Amniotic epithelial cell (primary cell): ENCODE results near the gene ZNF407.
A peak's percentile ranks its signal among the peaks of the same experiment; 100 is the strongest.

ENCODE experiments used
- DNase-seq: peaks from one replicate; pipeline ENCODE4 v3.0.0-alpha.2; 2010; ENCODE audit warnings: low read depth

The ZNF407 gene

DNA sequence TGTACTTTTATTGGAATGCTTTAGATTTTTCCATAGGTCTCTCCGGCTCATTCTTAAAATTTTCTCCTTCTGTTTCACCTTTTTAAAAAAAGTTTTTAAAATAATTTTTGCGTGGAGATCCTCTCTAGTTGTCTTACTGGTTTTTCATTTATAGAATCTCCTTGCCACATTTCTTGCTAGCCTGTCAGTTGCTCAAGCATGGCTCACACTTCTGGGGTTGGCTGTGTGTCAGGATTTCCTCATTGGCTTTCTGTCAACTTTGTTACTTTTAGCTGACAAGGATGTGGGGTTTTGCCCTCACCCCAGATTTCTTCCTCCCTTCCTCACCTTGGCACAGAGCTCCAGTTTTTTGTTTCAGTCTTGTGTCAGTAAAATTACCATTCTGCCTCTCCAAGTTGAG lies 124.6 kb downstream of the ZNF407 start:
- peak; percentile 72 for DNase-seq

DNA sequence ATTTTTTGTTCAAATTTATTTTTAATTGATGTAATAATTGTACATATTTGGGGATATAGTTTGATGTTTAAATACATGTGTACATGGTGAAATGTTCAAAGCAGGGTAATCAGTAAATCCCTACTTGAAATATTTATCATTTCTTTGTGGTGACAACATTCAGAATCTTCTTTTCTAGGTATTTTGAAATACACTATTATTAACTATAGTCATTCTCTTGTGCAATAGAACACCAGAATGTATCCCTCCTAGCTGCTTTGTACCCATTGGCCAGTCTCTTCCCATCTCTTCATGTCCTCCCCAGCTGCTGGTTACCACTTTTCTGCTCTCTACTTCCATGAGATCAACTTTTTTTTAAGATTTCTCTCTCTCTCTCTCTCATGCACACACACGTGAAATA lies 126.5 kb downstream of the ZNF407 start:
- peak; percentile 85 for DNase-seq

DNA sequence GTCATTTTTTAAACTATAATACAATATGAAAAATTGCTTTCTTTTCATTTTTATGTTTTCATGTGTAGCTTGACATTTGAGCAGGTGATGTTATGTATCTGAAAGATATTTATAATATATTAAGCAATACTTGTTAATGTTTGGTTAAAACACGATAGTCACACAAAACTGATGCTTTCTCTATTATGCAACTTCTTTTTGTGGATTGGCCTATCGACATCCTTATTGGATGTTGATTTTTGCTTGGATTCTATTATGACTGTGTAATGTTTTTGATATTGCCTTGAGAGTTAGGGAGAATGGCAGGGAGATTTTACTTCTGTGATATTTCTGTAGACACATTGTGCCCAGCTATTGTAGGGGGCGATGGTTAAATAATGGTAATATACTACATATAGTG lies 128.0 kb downstream of the ZNF407 start:
- DNase-seq: no peak

DNA sequence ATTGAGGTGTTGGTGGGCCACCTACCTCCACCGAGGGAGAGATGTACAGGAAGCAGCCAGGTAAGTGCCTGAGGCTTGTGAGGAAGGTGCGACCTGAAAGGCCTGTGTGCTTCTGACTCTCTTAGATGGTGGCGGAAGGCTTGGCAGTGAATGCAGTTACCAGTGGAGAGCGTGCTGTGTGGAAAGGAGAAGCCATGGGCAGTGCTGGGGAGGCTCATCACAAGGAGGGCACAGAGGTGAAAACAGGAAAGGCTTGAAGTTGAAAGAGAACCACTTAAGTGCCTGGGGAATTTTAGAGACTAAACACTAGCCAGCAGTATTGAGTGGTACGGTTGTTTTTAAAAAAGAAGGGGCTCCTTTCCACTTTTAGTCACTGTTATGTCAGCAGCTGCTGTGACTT lies 130.9 kb downstream of the ZNF407 start:
- no peak for DNase-seq

DNA sequence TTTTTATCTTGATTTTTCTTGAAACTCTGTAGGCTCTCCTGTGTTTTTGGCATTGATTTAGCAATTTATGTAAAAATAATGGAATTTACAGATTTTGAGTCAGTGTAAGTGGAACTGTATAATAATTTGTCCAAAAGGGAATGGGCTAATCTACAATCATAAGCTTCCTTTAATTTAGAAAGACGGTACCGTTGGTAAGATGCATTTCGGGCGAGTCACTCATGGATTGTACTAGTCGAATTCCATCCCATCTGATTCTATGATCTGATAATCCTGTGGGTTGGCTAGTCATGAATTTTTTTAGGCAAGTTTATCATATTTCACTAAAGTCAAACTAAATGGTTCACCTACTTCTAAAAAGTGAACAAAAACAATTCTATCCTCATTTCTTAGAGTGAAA lies 133.4 kb downstream of the ZNF407 start:
- DNase-seq: peak; percentile 68

DNA sequence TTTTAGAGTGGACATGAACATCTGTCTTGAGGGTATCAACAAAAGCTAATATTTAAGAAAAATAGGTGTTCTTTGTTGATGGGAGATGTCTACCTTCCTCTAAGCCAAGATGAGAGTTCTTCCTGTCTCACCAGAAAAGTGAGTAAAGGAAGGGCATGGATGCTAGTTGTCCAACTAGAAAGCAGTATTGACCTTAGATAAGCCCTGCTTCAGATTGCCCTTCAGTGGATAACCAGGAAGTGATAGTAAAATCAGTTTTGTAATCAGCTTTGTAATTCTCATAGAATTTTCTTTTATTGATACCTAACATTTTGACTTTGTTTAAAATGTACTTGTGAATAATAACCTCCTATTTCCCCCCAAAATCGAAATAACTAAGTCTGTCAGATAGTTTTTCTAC lies 134.7 kb downstream of the ZNF407 start:
- no peak for DNase-seq

DNA sequence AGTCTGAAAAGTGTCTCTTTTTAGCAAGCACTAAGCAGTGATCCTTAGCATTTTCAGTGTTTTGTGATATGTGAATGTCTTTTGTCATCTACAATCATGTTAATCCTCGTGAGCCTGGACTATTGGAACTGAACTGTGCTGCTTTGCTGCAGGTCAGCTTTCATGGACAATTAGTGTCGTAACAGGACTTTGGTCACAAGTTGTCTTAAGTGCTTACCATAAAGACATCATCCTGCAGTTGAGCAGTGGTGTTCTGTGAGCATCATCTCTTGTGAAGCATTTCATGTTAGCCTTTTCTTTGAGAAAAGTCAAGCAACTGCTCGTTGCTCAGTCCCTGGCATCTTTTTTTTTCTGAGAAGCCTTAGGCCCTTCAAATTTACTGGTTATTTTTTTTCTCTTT lies 135.9 kb downstream of the ZNF407 start:
- DNase-seq: no peak

DNA sequence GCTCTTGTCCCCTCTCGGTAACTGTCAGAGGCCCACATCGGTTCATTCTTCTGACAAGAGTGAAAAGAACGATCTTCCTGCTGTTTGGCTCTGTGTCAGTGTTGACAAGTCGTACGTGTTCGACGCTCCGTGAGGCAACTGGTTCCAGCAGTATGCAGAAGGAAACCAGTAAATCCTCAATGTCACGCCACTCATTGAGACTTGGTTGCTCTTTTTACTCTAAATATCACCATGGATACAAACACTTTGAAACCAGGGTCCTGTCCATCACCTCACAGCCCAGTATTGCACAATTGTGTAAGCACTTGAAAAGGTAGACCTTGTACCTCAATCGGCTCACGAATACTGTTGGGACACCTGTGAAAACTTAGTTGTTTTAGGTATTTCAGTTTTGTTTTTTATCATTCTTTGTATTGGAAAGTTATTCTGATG lies 136.4 kb downstream of the ZNF407 start:
- no peak for DNase-seq

DNA sequence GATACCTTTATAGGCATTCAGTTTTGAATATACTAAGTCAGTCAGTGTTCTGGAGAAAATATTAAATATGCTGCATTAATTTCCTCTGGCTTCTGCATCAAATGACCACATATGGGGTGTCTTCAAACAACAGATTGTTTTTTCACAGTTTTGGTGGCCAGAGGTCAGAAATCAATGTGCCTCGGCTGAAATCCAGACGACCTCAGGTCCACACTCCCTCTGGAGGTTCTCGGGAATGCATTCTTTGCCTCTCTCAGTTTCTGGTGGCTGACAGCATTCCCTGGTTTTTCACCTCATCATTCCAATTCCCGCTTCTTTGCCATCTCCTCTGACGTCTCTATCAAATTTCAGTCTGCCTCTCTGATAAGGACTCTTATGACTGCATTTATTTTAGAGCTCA lies 142.3 kb downstream of the ZNF407 start:
- DNase-seq: no peak

DNA sequence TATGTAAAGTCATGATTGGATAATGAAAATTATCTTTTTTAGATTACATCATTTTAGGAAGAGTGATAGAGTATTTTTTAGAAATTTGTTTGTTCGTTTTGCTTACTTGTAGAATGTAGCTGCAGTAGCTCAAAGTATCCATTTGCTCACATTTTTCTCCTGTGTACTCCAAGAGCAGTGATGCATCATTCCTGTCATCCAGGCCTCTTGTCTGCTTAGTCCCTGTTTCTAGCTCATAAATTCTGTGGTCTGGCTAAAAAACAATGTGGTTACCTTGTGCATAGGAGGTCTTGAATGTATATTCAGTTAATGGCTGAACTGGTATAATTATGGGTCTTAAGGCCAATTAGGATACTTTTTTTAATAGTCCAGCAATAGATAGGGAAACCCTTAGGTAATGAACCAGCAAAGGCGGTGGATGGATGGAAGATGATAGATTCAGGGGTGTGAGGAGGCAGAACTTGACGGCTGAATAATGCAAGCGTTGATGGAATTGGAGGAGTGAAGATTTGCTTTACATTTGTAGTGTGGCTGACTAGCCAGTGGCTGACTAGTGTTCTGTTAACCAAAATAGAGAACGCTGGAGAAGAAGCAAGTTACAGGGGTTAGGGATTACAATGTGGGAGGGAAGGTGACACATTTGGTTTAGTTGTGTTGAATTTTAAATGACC lies 145.0 kb downstream of the ZNF407 start:
- peak; percentile 65 for DNase-seq

DNA sequence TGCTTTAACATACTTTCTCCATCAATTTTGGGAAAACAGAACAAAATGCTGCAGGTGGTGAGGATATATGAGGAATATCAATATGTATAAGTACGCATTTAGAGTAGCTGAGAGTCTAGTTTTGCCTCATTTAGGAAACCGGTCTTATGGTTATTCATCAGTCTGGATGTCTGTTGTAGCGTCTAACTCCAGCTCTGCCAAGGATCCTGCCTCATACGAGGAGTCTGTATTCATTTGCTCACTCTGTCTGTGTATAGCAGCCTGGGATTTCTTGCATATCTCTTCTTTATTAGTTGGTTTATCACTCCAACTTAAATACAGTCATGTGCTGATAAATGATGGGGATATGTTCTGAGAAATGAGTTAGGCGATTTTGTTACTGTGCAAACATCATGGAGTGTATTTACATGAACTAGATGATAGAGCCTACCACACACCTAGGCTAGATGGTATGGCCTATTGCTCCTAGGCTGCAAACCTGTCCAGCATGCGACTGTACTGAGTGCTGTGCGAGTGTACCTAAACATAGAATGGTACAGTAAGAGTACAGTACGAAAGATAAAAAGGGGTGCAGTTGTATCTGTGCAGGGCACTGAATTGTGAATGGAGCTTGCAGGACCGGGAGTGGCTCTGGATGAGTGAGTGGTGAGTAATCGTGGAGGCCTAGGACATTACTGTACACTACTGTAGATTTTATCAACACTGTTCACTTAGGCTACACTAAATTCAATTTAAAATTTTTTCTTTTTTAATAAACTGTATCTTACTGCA lies 148.1 kb downstream of the ZNF407 start:
- DNase-seq: peak; percentile 65

DNA sequence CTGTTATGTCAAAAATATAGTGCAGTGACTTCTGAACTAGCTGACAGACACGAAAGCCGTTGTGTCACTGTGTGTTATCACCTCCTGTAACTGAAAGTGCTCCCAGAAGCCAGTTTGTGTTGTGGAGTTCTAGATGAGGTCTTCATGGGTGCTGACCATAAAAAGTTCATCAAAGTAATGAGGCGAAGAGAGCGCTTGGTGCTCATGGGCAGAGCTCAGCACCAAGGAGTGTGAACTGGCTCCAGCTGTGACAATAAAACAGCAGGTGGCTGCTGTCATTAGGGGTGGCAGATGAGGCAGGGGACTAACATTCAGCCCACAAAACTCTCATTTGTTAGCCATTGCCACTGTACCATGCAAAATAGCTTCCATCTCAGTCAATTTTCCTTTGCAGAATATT lies 151.1 kb downstream of the ZNF407 start:
- no peak for DNase-seq

DNA sequence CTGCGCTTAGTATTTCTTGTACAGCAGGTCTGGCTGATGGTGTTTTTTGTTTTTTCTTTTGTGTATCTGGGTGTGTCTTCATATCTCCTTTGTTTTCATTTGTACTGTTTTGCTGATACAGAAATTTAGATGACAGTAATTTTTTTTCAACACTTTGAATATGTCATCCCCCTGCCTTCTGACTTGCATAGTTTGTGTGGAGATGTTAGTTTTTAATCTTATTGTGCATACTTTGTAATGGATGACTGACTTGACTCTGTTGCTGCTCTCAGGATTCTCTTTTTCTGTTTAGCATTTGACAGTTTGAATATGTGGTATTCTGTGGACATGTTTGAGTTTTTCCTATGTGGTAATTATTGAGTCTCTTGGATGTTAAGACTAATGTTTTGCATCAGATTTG lies 161.3 kb downstream of the ZNF407 start:
- DNase-seq: no peak

DNA sequence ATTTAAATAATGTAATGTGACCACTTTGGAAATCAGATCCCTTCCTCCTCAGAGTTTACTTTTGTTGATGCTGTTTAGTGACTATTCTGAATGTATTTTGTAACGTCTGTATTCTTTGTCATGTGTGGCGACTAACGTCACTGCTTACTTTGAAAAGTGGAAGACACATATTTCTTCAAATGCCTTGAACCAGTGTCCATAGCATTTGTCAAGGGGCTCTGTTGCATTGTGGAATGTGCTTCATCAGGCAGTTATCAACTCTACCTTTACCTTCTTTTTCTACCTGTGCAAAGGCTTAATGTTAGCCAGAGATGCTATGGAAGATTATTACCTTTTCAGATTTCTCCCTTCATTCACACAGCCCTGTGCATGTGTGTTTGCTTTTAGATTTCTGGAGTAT lies 162.4 kb downstream of the ZNF407 start:
- DNase-seq: no peak

DNA sequence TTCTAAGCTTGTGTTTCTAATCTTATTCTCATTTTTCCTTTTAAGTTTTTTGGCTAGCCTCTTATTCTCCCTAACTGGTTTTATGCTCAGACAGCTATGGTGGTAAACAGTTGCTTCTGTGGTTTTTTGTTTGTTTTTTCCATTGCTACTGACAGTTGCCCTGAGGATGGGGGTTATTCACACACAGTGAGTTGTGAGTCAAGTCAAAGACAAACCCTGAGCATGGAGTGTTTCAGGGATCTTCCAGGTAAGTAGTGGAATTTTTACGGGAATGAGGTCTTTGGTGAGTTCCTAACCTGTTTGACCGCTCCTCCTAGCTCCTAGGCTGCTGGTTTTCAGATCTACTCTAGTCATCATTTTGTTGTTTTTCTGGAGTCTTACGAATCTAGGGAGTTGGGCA lies 162.8 kb downstream of the ZNF407 start:
- no peak for DNase-seq

DNA sequence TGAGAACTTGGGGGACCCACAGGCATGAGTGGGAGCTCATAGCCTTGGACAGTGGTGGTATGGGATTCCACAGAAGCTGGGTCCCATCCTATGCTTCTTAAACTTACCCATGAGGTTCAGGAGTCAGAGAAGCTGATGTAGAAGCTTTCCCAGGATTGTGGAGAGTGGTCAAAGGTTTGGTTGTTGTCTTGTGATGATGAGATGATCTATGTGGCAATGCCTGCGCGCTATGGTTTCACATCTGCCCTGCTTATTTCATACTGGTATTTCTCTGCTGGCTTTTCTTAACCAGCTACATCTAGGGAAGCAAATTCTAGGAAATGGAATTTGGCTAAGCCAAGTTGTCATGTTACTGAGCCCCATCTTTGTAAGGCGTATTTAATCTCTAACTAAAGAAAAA lies 168.6 kb downstream of the ZNF407 start:
- DNase-seq: no peak

DNA sequence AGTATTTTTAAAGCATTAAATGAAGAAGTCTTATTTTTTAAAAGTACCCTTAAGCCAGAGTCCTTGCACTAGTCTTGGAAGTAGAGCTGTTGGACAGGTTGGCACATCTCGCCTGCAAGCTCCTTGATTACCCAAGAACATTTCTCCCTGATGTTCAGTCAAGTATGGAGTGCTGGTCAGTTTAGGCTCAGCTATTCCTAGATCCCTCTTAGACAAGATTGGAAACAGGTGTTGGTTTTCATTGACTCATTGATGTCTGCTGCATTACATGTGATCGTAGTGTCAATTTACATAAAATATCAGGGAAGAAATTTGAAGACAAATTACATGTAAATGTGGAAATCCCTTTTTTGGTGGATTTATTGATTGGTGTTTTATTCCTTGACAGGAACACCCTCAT lies 170.4 kb downstream of the ZNF407 start:
- no peak for DNase-seq

DNA sequence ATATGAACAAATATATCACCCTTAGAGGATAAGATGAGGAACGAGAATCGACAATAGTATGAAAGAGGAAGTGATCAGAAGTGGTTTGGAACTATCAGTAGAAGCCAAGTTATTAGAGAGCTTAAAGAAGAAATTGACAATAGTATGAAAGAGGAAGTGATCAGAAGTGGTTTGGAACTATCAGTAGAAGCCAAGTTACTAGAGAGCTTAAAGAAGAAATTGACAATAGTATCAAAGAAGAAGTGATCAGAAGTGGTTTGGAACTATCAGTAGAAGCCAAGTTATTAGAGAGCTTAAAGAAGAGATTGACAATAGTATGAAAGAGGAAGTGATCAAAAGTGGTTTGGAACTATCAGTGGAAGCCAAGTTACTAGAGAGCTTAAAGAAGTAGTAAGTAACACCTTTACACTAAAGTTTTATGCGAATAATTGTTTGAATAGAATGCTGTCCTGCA lies 175.5 kb downstream of the ZNF407 start:
- DNase-seq: no peak

DNA sequence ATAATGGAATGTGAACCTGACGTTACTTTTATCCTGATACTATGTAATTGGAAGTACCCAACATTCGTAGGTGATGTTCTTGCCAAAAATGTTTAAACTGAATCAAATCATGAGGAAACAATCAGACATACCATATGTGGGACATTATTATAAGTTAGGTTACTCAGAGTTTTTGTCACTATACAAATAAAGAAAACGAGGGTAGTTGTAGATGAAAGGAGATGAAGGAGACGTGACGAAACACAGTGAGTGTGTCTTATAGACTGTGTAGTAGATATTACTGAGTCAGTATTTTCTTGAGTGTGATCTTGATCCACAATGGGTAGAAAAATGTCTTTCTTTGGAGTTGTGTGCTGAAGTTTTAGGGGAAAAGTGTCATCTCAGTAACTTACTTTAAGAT lies 176.8 kb downstream of the ZNF407 start:
- no peak for DNase-seq

DNA sequence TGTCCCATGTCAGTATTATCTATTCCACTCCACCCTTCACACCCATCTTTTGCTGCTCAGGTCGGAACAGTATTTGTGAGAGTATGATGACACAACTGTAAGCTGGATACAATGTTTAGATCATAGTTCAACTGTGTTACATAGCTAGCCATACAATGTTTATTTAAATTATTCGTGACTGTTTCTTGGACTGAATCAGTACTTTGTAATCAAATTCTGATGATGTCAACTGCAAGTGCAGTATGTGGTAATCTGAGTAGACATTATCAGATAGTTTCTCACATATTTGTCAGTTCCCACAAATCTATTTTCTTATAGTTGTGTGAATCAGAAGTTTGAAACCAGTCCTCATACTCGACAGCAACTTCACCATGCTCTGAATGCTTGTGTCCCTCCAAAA lies 177.6 kb downstream of the ZNF407 start:
- peak; percentile 72 for DNase-seq

DNA sequence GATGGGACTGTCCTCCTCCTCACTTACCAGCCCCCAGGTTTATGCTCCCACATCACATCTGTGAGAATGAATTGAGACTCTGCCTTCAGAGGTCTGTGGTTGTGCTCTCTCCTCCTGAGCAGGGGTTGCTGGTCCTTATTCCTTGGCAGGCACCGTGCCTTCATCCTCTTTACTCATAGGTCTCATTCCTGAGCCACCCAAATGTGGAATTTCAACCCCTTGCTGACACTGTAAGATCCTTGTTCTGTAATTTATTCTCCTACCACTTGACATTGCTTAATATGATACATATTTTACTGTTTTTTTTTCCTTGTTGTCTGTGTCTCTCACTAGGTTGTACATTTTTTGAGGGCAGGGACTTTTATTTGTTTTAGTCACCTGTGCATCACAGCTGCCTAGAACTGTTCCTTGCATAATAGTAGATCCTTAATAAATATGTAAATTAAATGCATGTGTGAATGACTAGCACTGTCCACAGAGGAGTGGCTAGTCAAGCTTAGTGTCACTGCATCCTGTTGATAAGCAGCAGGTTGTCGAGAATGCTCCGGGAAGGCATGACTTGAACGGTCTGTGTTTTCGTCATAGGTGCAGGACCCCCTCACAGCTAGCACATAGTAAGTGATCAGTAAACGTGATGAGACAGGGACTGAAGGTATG lies 180.6 kb downstream of the ZNF407 start:
- peak; percentile 19 for DNase-seq

DNA sequence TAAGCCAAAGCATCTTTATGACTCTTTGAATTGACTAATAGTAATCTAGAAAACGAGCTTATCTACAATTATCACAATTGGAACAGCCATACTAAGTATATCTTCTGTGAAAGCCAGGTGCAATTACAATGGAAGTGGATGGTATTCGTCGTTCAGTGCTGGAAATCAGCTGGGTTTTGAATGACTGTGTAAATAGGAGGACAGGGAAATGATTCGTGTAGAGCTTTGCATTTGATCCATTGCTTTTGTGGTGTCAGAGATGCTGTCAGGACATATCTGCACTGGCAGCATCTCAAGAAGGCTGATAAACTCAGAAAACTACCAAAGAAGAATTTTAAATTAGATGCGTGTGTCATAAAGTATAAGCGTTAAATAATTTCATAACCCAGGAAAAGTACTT lies 187.1 kb downstream of the ZNF407 start:
- DNase-seq: no peak

DNA sequence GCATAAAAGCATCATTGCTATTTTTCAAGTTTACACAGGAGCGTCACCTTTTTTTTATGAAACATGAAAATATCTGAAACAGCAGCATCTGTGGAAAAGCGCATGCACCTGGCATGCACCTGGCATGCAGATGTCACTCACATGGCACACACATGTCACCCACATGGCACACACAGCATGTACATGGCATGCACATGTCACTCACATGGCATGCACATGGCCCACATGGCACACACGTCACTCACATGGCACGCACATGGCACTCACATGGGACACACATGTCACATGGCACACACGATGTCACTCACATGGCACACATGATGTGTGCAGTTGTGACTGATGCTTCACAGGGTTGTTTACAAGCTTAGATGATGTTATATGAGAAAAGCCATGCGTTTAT lies 188.0 kb downstream of the ZNF407 start:
- DNase-seq: no peak
